NOMO-1 treated with dmso at 0.1 percent for 144 hours (cell line): Measurements from ENCODE around the gene GNAZ.

Experiments used
- DNase-seq: peaks from one replicate; lab custom pipeline; 2025; ENCODE audit not compliant: unreplicated experiment; lab: John Stamatoyannopoulos, UW

GNAZ gene

DNA sequence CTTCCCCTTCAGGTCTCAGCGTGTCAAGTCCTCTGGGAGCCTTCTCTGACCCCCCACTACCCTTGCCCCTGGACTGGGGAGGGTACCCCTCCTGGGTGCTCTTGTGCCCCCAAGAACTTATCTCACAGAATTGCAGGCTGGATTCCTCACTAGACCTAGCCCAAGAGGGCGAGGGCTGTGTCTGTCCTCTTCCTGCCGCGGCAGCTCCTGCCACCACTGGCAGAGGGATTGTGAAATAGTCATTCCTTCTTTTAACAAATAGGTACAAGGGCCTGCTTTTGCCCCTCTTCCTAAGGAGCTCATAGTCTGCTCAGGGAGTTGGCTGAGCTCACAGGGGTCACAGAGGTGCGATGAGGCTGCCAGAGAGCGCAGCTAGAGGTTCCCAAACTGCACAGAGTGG is 80.4 kb downstream of the GNAZ start:
- DNase-seq: no peak

DNA sequence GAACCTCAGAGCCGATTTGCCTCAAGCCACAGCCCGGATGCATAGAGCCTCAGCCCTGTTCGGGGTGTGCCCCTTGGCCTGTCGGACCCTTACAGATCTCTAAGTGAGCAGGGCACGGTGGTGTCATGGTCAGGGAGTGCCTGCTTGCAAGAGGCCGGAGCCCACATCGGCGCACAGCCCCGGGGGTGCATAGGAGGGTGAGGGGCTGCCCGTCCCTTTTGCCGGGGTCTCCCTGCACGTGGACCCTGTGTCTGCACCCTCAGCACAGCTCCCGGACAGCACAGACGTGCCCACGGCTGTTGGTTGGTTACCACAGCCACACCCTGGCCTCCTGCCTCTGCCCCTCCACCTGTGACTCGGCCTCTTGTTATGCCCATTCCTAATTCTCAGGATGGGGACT is 81.5 kb downstream of the GNAZ start:
- no peak for DNase-seq

DNA sequence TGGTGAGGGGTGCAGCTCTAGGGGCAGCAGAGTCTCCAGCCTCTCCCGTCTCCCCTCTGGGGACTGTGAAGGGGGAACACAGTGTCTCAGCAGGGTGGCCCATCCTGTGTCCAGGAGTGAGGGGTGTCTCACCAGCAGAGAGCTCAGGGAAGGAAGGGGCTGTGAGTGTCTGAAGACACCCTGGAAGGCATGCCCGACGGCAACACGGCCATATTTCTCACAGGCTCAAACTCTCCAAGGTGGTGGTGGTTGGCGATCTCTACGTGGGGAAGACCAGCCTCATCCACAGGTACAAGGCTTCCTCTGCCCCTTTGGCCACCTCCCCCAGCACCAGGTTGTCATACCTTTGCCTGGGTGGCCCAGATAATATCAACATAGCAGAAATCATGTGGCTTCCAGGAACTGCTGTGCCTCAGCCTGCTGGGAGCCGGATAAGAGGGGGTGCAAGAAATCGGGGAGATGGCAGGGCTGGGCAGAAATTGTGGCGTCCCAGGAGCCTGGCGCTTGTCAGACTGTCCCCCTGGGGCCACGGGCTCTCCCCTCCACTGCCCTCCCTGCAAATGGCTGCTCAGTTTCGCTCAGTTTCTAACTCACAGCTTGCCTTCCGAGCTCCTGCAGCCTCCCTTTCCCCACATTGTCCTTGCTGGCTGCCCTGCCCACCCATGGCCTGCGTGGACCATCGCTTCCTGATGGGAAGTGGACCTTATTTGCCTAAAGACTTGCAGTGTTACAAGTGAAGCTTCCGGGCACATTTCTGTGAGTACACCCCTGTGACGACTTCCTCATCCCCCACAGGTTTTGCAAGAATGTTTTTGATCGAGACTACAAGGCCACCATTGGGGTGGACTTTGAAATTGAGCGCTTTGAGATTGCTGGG is 82.2 kb downstream of the GNAZ start:
- peak; percentile 62 for DNase-seq

DNA sequence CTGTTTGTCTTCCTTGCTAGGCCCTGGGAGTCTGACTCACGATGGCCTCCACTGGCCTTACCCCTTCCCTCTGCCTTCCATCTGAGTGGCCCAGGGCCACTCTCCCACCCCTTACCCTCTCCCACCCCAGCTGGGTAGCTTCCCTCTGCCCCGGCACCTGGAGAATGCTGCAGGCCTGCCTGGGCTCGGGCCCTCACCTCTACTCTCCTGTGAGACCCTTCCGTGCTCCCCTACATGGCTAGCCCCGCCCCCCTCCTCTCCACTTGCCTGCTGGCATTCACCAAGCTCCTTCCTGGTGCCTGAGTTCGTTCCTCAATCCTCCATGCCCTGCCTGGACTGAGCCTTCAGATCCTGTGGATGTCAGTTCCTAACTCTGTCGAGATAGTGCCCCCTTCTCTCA is 83.7 kb downstream of the GNAZ start:
- no peak for DNase-seq

DNA sequence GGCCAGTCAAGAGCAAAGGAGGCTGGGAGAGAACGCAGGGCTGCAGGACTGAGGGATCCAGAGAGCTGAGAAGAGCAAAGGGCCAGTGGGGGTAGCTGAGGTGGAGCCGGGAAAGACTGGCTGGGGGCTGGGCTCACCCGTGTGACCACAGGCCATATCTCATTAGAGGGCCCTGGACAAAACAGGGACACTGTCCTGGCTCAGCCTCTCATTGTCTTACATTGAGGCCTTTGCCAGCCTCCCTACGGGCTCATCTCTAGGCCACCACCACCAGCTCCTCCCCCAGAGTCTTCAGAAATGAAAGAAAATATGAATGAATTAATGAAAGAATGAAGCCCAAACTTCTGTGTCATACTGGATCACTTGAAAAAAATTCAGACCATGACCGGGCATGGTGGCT is 84.1 kb downstream of the GNAZ start:
- DNase-seq: no peak

DNA sequence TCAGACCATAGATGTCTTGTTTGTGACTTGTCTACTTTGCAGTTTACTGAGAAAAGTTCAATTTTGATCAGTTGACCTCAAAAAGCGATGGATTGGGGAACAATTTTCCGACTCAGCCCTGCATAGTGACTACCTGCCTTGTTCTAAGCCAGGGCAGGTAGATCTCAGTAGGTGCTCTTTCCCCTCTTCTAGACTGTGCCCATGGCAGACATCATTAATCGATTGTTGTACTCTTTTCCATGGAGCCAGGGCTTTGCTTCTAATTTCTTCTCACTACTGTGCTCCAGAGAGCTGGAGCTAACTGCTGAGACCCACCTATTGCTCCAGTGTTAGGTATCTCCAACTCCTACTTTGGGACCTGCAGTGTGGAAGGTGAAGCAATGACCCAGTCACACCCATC is 84.8 kb downstream of the GNAZ start:
- DNase-seq: no peak

DNA sequence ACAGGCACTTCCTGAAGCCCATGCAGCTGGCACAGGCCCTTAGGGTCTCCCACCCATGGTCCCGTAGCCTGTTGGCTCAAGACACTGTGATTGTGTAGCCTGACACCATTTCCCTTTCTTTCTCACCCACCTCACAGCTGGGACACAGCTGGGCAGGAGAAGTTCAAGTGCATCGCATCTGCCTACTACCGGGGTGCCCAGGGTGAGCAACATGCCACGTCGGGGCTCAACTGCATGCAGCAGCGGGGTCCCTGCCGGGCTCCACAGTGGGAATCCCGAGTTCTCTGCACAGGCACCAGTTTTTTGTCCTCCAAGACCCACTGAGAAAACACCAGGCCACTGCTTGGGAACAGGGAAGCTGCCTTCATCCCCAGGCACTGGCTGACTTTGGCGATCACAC is 85.5 kb downstream of the GNAZ start:
- no peak for DNase-seq

DNA sequence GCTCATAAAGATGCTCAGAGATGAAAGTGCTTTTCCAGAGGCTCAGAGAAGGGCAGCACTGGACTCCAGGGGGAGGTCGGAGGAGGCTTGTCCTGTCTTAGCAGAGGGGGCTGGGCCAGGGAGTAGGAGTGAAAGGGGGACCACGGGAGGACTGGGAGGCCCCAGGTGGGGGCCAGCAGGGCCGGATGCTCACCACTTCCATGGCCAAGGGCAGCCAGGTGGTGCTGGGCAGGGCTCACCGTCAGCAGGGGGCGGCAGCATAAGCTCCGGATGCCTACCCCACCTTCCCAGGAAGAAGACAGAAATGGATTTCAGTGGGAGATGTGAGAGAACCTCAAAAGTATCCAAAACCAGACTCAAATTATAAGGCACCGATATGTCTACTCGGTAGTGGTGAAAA is 86.0 kb downstream of the GNAZ start:
- DNase-seq: no peak

DNA sequence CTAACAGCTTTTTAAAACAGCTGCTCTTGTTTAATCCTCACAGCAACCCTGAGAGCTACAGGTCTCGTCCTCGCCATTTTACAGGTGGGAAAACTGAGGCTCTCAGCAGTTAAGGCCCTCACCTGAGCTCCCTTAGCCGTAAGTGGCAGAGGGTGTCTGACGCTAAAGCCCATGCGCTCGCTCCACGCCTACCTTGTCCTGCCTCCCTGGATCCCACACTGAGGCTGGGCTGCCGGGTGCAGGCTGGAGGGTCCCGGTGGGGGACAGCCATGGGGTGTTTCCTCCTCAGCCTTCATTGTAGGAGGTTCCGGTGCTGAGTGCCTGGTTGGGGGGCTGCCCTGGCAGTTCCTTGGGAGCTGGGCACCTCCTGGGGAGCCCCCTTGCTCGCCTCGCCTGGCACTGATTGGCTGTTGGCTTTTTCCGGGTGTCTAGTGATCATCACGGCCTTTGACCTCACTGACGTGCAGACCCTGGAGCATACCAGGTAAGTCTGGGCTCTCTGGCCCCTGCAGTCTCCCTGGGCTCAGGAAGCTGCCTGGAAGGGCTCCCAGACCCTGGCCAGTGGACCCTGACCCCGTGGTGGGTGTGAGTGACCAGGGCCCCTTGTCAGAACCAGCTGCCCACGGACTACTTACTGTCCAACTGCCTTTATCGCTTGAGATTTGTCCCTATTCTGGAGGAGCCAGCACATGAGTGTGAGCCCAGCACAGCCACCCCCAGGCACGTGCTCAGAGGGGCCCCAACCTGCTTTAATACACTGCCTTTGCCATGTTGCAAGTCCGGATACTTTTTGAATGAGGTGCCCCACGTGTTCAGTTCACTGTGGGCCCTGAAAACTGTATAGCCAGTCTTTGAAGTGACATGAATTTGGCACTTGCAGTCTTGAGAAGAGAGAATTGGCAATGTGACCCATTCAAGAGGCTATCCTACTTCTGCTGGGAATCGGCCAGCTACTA is 87.5 kb downstream of the GNAZ start:
- DNase-seq: no peak

DNA sequence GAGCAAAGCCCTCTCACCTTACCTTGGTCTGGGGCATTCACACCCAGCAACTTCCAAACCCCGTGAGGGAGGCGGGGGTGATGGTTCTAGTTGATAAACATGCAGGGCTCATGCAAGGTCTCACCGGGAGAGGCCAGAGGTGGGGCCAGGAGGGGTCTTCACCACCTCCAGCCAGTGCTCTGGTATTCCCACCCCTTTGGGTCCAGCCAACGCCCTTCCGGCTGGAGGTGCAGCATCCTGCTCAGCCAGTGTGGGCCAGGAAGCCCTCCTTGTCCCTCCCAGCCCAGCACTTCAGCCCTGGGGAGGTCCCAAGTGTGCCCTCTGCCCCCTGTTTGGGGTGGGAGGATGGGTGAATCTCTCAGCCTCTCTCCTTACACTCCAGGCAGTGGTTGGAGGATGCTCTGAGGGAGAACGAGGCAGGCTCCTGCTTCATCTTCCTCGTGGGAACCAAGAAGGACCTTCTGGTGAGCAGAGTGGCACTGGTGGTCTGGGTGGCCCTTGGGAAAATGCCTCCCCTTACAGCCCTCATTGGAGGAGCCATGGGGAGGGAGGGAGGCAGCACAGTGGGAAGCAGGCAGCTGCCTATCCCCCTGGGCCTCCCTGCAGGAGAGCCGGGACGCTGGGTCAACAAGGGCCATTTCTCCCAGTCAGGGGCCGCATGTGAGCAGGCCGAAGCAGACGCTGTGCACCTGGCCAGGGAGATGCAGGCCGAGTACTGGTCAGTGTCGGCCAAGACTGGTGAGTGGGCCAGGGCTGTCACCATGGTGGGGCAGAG is 88.4 kb downstream of the GNAZ start:
- no peak for DNase-seq

DNA sequence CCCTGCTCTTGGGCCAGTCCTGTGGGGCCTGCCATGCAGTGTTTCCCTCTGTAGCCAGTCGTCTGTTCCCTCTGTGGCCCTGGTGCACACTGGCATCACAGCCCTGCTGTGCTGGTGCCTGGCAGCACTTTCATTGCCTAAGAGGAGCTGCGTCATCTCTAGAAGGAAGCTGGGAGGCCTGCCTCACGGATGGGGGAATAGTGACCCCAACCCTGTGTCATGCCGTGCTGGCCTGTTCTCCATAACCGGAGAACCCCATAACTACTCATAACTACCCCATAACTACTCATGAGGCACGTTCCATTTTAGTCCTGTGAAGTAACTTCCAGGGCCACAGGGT is 88.9 kb downstream of the GNAZ start:
- no peak for DNase-seq

DNA sequence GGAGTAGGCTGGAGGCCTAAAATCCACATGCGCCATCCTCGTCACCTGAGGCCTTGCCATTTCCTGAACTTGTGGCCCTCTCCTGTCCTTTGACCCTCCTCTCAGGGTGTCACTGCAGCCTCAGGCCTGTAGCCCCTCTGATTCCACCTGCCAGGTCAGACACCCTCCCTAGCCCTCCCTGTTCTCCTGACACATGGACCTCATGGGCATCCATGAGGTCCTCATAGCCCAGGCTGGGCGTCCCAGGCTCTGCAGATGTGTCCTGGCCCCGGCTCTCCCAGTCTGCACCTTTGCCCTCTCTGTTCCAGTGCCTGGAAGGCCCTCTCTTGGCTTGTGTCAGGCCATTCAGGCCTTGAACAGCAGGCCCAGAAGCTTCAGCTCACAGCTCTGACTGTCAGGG is 90.7 kb downstream of the GNAZ start:
- DNase-seq: no peak

DNA sequence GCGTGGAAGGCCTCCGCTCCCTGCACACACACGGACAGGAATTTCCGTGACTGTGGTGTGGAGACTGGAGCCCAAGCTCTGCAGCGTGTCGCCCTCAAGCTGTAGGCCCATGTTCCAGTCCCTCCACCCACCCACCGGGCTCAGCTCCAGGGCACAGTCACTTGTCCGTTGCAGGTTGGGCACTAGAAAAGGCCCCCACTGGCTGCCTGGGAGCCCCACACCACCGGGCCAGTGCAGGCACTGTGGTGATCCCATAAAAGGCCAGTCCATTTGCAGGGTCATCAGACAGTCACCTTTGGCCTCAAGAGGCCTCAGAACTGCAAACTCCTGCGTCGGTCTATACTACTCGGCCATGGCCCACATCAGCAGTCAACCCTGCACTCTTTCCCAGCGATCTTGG is 91.3 kb downstream of the GNAZ start:
- DNase-seq: no peak

DNA sequence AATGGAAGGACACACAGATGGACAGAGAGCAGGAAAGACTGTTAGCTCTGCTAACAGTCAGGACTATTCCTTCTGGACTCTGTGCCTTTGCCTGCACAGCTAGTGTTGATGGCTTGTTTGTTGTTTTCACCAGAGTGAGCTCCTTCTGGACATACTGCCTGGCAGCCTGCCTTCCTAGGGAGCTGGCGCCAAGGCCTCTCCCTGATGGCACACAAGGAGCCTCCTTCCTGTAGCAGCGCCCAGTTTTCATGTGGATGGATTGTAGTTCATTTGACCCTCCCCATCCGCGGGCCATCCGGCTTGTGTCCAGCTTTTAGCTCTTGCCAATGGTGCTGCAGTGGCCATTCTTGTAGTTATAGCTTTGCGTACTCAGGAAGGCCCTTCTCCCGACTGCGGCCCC is 93.3 kb downstream of the GNAZ start:
- DNase-seq: no peak

DNA sequence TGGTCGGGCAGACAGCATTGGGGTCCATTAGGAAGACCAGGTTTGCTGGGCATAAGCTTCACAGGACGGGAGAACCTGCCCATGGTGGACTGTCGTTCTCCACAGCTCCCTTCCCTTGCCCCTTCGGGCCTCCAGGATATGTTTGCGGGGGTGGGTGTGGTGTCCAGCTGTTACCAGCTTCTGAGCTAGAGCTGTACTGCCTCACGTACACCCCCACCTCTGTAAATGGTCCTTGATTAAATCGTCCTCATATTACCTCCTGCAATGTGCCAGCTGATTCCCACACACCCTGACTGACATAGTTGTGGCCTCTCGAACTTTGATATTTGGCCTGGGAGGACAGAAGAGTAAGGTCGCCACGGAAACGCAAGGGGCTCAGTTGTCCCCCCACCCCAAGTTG is 93.8 kb downstream of the GNAZ start:
- no peak for DNase-seq

DNA sequence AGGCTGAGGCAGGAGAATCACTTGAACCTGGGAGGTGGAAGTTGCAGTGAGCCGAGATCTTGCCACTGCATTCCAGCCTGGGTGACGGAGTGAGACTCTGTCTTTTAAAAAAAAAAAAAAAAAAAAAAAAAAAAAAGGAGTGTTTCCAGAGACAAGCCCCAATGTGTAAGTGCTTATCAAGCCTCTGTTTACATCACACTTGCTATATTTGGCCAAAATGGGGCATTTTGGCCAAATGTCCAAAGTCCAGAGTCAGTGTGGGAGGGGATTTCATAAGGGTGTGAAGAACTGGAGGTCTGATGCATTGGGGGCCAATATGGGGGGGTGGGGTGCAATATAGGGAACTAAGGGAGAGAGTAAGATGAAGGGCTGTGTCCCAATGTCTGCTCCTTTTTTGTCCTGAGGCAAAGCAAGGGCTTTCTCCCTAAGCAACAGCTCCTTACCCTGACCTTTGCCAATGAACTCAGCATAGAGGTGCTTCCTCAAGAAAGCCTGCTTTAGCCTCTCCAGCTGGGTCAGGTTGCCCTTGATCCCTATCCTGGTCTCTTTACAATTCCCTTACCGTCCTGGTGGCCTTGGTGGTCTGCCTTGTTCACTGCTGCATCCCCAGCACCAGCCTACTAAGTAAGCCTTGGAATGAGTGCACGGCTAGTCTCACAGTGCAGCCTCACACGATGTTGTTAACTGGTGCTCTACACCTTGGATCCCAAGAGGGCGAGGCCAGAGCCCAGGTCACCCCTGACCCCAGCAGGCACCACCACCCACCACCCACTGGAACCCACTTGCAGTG is 95.9 kb downstream of the GNAZ start:
- DNase-seq: no peak

DNA sequence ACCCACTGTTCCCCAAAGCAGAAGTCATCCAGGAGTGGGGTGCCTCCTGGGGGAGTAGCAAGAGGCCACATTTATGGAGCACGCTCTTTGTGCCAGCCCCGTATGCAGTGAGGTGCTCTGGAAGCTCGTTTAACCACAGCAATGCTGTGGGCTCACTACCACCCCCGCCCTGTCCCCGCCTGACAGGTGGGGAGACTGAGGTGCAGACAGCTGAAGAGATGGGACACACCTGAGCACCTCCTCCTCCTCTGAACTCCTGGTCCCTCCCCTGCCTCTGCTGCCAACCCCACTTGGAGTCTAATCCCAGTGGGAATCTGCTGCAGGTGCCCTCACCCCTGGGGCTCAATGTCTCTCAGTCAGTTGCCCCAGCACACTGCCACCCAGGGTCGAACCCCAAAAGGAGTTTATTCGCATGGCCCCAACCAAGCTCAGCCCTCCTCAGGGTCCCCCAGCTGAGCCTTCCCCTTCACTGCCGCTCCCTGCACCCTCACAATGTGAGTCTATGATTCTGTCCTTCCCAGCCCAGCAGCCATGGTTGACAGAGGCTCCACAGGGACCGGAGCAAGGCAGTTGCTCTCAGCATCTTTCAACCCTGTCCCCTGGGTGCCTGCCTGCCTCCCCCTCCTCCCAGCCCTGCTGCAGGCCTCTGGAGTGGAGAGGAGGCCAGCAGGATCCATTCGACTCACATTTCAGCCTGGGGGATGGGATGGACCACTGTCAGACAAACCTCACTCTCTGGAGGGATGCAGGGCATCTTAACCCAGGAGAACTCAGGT is 96.7 kb downstream of the GNAZ start:
- no peak for DNase-seq

DNA sequence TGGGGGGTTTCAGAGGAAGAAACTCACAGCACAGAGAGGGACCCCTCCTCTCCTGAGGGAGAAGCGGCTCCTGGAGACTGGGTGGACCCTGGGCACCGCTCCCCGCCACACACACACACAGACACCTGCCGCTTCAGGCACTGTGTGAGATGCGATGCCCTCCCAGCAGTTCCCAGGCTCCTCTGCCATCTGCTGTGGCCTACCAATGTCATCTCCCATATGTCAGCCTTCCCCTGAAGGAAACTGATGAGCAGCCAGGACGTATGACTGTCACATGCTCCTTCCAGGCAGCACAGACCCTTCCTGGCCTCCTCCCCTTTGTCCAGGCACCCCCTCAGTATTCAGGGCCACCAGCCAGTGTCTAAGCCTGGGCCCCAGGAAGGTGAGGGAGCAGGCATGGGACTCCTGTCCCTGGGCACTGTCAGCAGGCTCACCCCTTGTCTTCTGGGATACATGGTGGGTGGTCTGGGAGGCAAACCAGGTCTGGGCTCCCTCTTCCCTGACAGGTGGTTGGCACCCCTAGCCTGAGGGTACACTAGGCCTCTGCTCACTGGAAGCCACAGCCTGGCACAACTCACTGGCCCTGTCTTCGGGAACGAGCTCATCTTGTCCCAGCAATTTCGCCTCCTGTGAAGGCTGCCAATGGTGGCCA is 98.2 kb downstream of the GNAZ start:
- no peak for DNase-seq

DNA sequence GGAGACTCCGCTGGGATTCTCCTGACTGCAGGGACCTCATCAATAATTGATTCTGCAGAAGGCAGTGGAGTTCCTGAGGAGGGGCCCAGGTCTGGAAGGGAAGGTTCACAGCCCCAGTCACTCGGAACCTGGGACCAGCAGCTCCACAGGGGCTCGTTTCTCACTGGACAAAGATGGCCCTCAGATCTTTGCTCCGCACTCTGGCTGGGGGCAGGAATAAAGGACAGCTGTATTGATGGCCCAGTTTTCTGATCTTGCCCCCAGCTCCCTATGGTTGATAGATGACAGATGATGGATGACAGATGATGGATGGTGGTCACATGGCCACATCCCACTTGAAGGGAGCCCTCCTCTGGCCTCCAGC is 98.7 kb downstream of the GNAZ start:
- DNase-seq: no peak
